Testis (tissue), 3 donors: Measurements from ENCODE around the gene NALCN. TPM values are rescaled to one million over a fixed set of nuclear protein-coding genes. Genes with fewer than 3 reads are reported as not detected.

Experiments used
- DNase-seq: peaks from one replicate; pipeline ENCODE4 v3.0.0-alpha.2; 2019
- H3K27ac ChIP-seq, 2 donors: fragments of 200-600 bp; sonication (generic); one replicate each; pipeline ENCODE4 v1.5.1; 2019
- H3K27me3 ChIP-seq: fragments of 200-600 bp; sonication (generic); one replicate; pipeline ENCODE4 v1.5.1; 2019
- H3K36me3 ChIP-seq: fragments of 200-600 bp; sonication (generic); one replicate; pipeline ENCODE4 v1.5.1; 2017; ENCODE audit warnings: low read depth; ENCODE audit errors: missing control alignments
- H3K4me1 ChIP-seq: fragments of 200-600 bp; sonication (generic); one replicate; pipeline ENCODE4 v1.5.1; 2019
- H3K4me3 ChIP-seq, 2 donors: fragments of 200-600 bp; sonication (generic); one replicate each; pipeline ENCODE4 v1.5.1; 2017 to 2019
- H3K9me3 ChIP-seq: fragments of 200-600 bp; sonication (generic); one replicate; pipeline ENCODE4 v1.5.1; 2017
- CTCF ChIP-seq, 3 experiments: fragments of 450-650 bp in 2 of 3; fragments of 200-600 bp in 1 of 3; sonication (generic) in 1 of 3; IDR thresholded peaks; one replicate each; pipeline ENCODE4 v1.5.1; 2016 to 2019; ENCODE audit warnings: antibody characterized with exemption in 3 of 3, mild to moderate bottlenecking in 2 of 3, moderate library complexity in 1 of 3
- POLR2A ChIP-seq: fragments of 450-650 bp; IDR thresholded peaks from one replicate; pipeline ENCODE4 v1.6.1; 2017; ENCODE audit warnings: antibody characterized with exemption, mild to moderate bottlenecking, moderate library complexity
- WGBS, 2 donors: methylation state at CpG; one replicate each; pipeline ENCODE4 v1.1.5; 2018; 5-methylcytosine and 5-hydroxymethylcytosine counted together
- intact Hi-C: fragments of 100-400 bp; cut with DNase I; formaldehyde crosslinking; loops from one replicate; pipeline ENCODE4 v1.15.1; 2023; ENCODE audit warnings: low total_unique reads
- polyA plus RNA-seq: library from polyadenylated mRNA; stranded (reverse); fragments of 350-450 nt; fragmentation: Illumina TruSeq; extraction: RNeasy Lipid Tissue Mini Kit (QIAGEN cat#74804); gene quantifications from one replicate; pipeline ENCODE4 v1.2.3, GENCODE V29; 2014; ENCODE audit warnings: low read depth, low replicate concordance; ENCODE audit not compliant: insufficient read depth
- total RNA-seq, 2 donors: library from RNA; depleted of rRNA; stranded (reverse); fragments of >200 nt; gene quantifications; one replicate each; pipeline ENCODE4 v1.2.3, GENCODE V29; 2016

The NALCN gene
- total and polyA plus RNA-seq, 3 donors from 2014 or later: 2.9 to 4.0 (median 3.2) TPM

- intact Hi-C loops: no loop called here
- TF ChIP-seq CTCF (IDR thresholded peaks at IDR 0.05) (no peak), POLR2A (no peak)
- no peaks in the 10 kb centered on the region for H3K27me3 ChIP-seq
- 39 to 49% methylated on average over 5 of the region's 5 CpGs for WGBS, 2 donors
- no peaks in the 10 kb centered on the region for H3K36me3 ChIP-seq
- H3K4me1 ChIP-seq: no peaks in the 10 kb centered on the region
- no peak overlapping the region for H3K4me3 ChIP-seq
- H3K9me3 ChIP-seq: no peaks in the 10 kb centered on the region
- no peak for DNase-seq
- no peak overlapping the region for H3K27ac ChIP-seq
Measured at GRCh38 chr13:101343128-101343787, 73.0 kb downstream of the NALCN start.

GRCh38 chr13:101341464-101341863, 74.8 kb downstream of the NALCN start:
- TF ChIP-seq POLR2A (no peak), CTCF (IDR thresholded peaks at IDR 0.05) (no peak)

GRCh38 chr13:101339202-101339601, 77.1 kb downstream of the NALCN start:
- H3K27me3 ChIP-seq: no peaks in the 10 kb centered on the region
- no peaks in the 10 kb centered on the region for H3K4me1 ChIP-seq
- H3K9me3 ChIP-seq: no peaks in the 10 kb centered on the region
- no peak overlapping the region for H3K4me3 ChIP-seq
- 81 to 85% methylated on average over 5 of the region's 5 CpGs for WGBS, 2 donors
- H3K36me3 ChIP-seq: no peaks in the 10 kb centered on the region
- intact Hi-C loops: no loop called here
- no peak overlapping the region for H3K27ac ChIP-seq
- DNase-seq: no peak
- TF ChIP-seq CTCF (IDR thresholded peaks at IDR 0.05) (no peak), POLR2A (no peak)

More at GRCh38 chr13:101341464-101341863, 74.8 kb downstream of the NALCN start:
- Histone ChIP-seq H3K4me3 (no peak overlapping the region), H3K27ac (no peak overlapping the region), H3K4me1 (no peaks in the 10 kb centered on the region), H3K27me3 (no peaks in the 10 kb centered on the region), H3K36me3 (no peaks in the 10 kb centered on the region), H3K9me3 (no peaks in the 10 kb centered on the region)
- intact Hi-C loops: no loop called here
- no peak for DNase-seq
- WGBS, 2 donors: 65 to 94% methylated on average over 1 of the region's 1 CpG

GRCh38 chr13:101332583-101332982, 83.7 kb downstream of the NALCN start:
- Histone ChIP-seq H3K4me1 (no peaks in the 10 kb centered on the region), H3K27me3 (no peaks in the 10 kb centered on the region), H3K36me3 (no peaks in the 10 kb centered on the region), H3K27ac (no peak overlapping the region), H3K4me3 (no peak overlapping the region), H3K9me3 (no peaks in the 10 kb centered on the region)
- 87 to 90% methylated on average over 5 of the region's 5 CpGs for WGBS, 2 donors
- DNase-seq: no peak
- TF ChIP-seq POLR2A (no peak), CTCF (IDR thresholded peaks at IDR 0.05) (no peak)
- intact Hi-C loops: no loop called here

- Histone ChIP-seq H3K4me3 (no peak overlapping the region), H3K9me3 (no peaks in the 10 kb centered on the region), H3K27me3 (no peaks in the 10 kb centered on the region), H3K27ac (no peak overlapping the region), H3K36me3 (no peaks in the 10 kb centered on the region), H3K4me1 (no peaks in the 10 kb centered on the region)
- TF ChIP-seq POLR2A (no peak), CTCF (IDR thresholded peaks at IDR 0.05) (no peak)
- intact Hi-C loops: no loop called here
- no peak for DNase-seq
- 85 to 90% methylated on average over 2 of the region's 2 CpGs for WGBS, 2 donors
Measured at GRCh38 chr13:101331731-101332130, 84.6 kb downstream of the NALCN start.
